Measurements from ENCODE around the gene LPP.

DNA sequence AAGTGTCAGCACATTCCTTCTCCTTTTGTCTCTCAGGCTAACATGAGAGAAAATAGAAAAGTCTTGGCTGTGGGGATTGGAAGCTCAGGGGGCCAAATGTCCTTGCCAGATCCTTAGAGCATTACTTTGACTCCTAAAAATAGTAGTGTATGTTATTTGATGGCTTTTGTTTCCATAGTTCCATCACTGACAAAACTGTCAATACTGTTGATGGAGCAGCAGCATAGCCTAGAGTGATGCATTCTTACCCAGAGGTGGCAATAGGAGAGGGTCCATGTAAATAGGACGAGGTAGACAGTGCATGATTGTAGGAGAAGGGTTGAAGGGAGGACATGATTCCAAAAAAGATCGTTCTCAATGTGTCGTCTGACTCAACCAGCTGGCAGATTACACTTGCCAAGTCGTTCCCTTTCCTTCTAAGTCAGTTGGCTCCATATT lies 735.1 kb downstream of the LPP start:
- TF ChIP-seq, protein P1, sequence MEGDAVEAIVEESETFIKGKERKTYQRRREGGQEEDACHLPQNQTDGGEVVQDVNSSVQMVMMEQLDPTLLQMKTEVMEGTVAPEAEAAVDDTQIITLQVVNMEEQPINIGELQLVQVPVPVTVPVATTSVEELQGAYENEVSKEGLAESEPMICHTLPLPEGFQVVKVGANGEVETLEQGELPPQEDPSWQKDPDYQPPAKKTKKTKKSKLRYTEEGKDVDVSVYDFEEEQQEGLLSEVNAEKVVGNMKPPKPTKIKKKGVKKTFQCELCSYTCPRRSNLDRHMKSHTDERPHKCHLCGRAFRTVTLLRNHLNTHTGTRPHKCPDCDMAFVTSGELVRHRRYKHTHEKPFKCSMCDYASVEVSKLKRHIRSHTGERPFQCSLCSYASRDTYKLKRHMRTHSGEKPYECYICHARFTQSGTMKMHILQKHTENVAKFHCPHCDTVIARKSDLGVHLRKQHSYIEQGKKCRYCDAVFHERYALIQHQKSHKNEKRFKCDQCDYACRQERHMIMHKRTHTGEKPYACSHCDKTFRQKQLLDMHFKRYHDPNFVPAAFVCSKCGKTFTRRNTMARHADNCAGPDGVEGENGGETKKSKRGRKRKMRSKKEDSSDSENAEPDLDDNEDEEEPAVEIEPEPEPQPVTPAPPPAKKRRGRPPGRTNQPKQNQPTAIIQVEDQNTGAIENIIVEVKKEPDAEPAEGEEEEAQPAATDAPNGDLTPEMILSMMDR (IDR thresholded peaks at IDR 0.05; ENCODE audit: low read length) = no peak
- TF ChIP-seq EZH2phosphoT487 (IDR thresholded peaks at IDR 0.05; ENCODE audit: low read length) (no peak), EZH2 (optimal IDR thresholded peaks at IDR 0.05; ENCODE audit: low read depth, low read length) (no peak)

Data from MM.1S (cell line).